Neural progenitor cell (in vitro differentiated cells): ENCODE data around the gene NTN5. TPM values are rescaled to one million over a fixed set of nuclear protein-coding genes. Genes with fewer than 3 reads are reported as not detected.

ENCODE experiments used
- DNase-seq: peaks from one replicate; pipeline ENCODE4 v3.0.0-alpha.2; 2016; ENCODE audit warnings: low spot score
- H2AFZ ChIP-seq: fragments of 200-600 bp; sonication (generic); replicated peaks from 2 replicates; pipeline ENCODE4 v1.6.1; 2016; ENCODE audit warnings: antibody characterized with exemption
- H3F3A ChIP-seq: fragments of 200-600 bp; sonication (generic); 2 replicates; pipeline ENCODE4 v1.6.1; 2016; ENCODE audit warnings: antibody characterized with exemption, low read depth
- H3K27ac ChIP-seq: fragments of 200-600 bp; sonication (generic); 2 replicates; pipeline ENCODE4 v1.5.1; 2016; ENCODE audit warnings: mild to moderate bottlenecking
- H3K27me3 ChIP-seq: fragments of 200-600 bp; sonication (generic); 2 replicates; pipeline ENCODE4 v1.6.1; 2016; ENCODE audit warnings: mild to moderate bottlenecking, moderate library complexity
- H3K36me3 ChIP-seq: fragments of 200-600 bp; sonication (generic); 2 replicates; pipeline ENCODE4 v1.5.1; 2016
- H3K4me1 ChIP-seq: fragments of 200-600 bp; sonication (generic); 2 replicates; pipeline ENCODE4 v1.6.1; 2016; ENCODE audit warnings: mixed run types
- H3K4me2 ChIP-seq: fragments of 200-600 bp; sonication (generic); 2 replicates; pipeline ENCODE4 v1.6.1; 2016
- H3K4me3 ChIP-seq: fragments of 200-600 bp; sonication (generic); 2 replicates; pipeline ENCODE4 v1.5.1; 2016
- H3K79me2 ChIP-seq: fragments of 200-600 bp; sonication (generic); 2 replicates; pipeline ENCODE4 v1.6.1; 2016; ENCODE audit warnings: low read depth
- H3K9ac ChIP-seq: fragments of 200-600 bp; sonication (generic); 2 replicates; pipeline ENCODE4 v1.6.1; 2016
- H3K9me3 ChIP-seq: fragments of 200-600 bp; sonication (generic); 2 replicates; pipeline ENCODE4 v1.5.1; 2016; ENCODE audit warnings: low read depth
- H4K20me1 ChIP-seq: fragments of 200-600 bp; sonication (generic); 2 replicates; pipeline ENCODE4 v1.6.1; 2016; ENCODE audit warnings: low read depth
- H3K27ac Mint-ChIP-seq: 3 replicates; pipeline ENCODE4 v1.8.0; 2021; ENCODE audit warnings: mixed read lengths
- H3K27me3 Mint-ChIP-seq: 2 replicates; pipeline ENCODE4 v1.8.0; 2022; ENCODE audit warnings: low read depth, mild to moderate bottlenecking, inconsistent platforms, moderate library complexity, mixed read lengths; ENCODE audit not compliant: insufficient read depth
- H3K36me3 Mint-ChIP-seq: 3 replicates; pipeline ENCODE4 v1.8.0; 2021; ENCODE audit warnings: mixed read lengths
- H3K4me1 Mint-ChIP-seq: 3 replicates; pipeline ENCODE4 v1.8.0; 2021; ENCODE audit warnings: mixed read lengths
- H3K4me3 Mint-ChIP-seq: 3 replicates; pipeline ENCODE4 v1.8.0; 2021; ENCODE audit warnings: mild to moderate bottlenecking, moderate library complexity, mixed read lengths
- H3K9me3 Mint-ChIP-seq: 3 replicates; pipeline ENCODE4 v1.8.0; 2020; ENCODE audit warnings: mixed read lengths
- EZH2 ChIP-seq: fragments of 200-600 bp; sonication (generic); IDR thresholded peaks from 2 replicates; pipeline ENCODE4 v1.6.1; 2017; ENCODE audit warnings: antibody characterized with exemption, mild to moderate bottlenecking, moderate library complexity
- EZH2phosphoT487 ChIP-seq: fragments of 200-600 bp; sonication (generic); IDR thresholded peaks from 2 replicates; pipeline ENCODE4 v1.6.1; 2017; ENCODE audit warnings: antibody characterized with exemption
- total RNA-seq: library from RNA; depleted of rRNA; stranded (reverse); fragments of >200 nt; gene quantifications from 2 replicates; pipeline ENCODE4 v1.2.3, GENCODE V29; 2015; ENCODE audit warnings: low replicate concordance
- TF ChIP-seq, protein P1 (sequence below): fragments of 200-600 bp; sonication (generic); IDR thresholded peaks from 2 replicates; pipeline ENCODE4 v1.5.1; 2017; ENCODE audit warnings: antibody characterized with exemption, mild to moderate bottlenecking

Gene NTN5
- total RNA-seq, 1 donor from 2014 or later: not detected

- peak overlapping the region; percentile 71 for H3K4me3 ChIP-seq
- Mint-ChIP-seq H3K9me3 (no peaks in the 10 kb centered on the region), H3K27ac (peak overlapping the region; percentile 21), H3K4me3 (peak overlapping the region; percentile 91), H3K27me3 (peaks cover 7% of the 10 kb centered on the region), H3K36me3 (peaks cover 4% of the 10 kb centered on the region), H3K4me1 (peaks cover 27% of the 10 kb centered on the region)
- no peaks in the 10 kb centered on the region for H4K20me1 ChIP-seq
- H3K27ac ChIP-seq: no peak overlapping the region
- H3K79me2 ChIP-seq: peaks cover 15% of the 10 kb centered on the region
- H3K27me3 ChIP-seq: no peaks in the 10 kb centered on the region
- H3K9ac ChIP-seq: no peak overlapping the region
- peaks cover 5% of the 10 kb centered on the region for H3K4me1 ChIP-seq
- H3F3A ChIP-seq: peaks cover 26% of the 10 kb centered on the region
- DNase-seq: no peak
- H3K36me3 ChIP-seq: no peaks in the 10 kb centered on the region
- H2AFZ ChIP-seq: no peak overlapping the region
- no peaks in the 10 kb centered on the region for H3K9me3 ChIP-seq
- TF ChIP-seq EZH2phosphoT487 (no peak), EZH2 (no peak)
- TF ChIP-seq, protein P1, sequence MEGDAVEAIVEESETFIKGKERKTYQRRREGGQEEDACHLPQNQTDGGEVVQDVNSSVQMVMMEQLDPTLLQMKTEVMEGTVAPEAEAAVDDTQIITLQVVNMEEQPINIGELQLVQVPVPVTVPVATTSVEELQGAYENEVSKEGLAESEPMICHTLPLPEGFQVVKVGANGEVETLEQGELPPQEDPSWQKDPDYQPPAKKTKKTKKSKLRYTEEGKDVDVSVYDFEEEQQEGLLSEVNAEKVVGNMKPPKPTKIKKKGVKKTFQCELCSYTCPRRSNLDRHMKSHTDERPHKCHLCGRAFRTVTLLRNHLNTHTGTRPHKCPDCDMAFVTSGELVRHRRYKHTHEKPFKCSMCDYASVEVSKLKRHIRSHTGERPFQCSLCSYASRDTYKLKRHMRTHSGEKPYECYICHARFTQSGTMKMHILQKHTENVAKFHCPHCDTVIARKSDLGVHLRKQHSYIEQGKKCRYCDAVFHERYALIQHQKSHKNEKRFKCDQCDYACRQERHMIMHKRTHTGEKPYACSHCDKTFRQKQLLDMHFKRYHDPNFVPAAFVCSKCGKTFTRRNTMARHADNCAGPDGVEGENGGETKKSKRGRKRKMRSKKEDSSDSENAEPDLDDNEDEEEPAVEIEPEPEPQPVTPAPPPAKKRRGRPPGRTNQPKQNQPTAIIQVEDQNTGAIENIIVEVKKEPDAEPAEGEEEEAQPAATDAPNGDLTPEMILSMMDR: no peak
- H3K4me2 ChIP-seq: peak overlapping the region; percentile 95
Observed at GRCh38 chr19:48644355-48644754, 28.5 kb downstream of the NTN5 start.

DNA sequence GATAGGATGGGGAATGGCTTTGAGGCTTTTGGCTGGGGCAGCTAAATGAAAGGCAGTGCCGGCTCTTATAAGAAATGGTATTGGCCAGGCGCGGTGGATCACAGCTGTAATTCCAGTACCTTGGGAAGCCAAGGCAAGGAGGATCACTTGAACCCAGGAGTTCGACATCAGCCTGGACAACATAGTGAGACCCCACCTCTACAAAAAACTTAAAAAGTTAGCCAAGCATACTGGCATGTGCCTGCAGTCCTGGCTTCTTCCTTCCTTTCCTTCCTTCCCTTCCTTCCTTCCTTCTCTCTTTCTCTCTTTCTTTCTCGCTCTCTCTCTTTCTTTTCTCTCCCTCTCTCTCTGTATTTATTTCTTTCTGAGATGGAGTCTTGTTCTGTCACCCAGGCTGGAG is 30.0 kb downstream of the NTN5 start:
- no peak for DNase-seq
- TF ChIP-seq, protein P1: no peak
- no peak for TF ChIP-seq EZH2phosphoT487
- no peak for TF ChIP-seq EZH2
- Mint-ChIP-seq H3K36me3 (peaks cover 10% of the 10 kb centered on the region), H3K4me1 (peaks cover 40% of the 10 kb centered on the region), H3K27me3 (peaks cover 7% of the 10 kb centered on the region), H3K27ac (no peak overlapping the region), H3K9me3 (no peaks in the 10 kb centered on the region), H3K4me3 (peak overlapping the region; percentile 4)
- Histone ChIP-seq H3K4me2 (no peak overlapping the region), H3K27ac (no peak overlapping the region), H3K4me1 (peaks cover 10% of the 10 kb centered on the region), H3F3A (peaks cover 38% of the 10 kb centered on the region), H3K9ac (no peak overlapping the region), H3K4me3 (no peak overlapping the region), H3K36me3 (no peaks in the 10 kb centered on the region), H3K27me3 (no peaks in the 10 kb centered on the region), H3K79me2 (peaks cover 15% of the 10 kb centered on the region), H2AFZ (no peak overlapping the region), H4K20me1 (no peaks in the 10 kb centered on the region), H3K9me3 (no peaks in the 10 kb centered on the region)

DNA sequence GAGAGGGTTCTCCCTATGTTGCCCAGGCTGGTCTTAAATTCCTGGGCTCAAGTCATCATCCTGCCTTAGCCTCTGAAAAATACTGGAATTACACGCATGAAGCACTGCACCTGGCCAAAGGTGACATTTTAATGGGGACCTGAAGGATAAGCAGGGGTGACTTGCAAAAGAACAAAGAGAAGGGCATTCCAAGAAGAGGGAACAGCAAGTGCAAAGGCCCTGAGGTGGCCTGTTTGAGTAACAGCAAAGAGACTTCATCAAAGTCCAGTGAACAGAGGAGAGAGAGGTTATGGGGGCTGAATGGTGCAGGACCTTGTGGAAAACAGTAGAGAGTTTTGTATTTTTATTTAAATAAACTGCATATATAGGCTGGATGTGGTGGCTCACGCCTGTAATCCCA is 31.0 kb downstream of the NTN5 start:
- no peak overlapping the region for H3K27ac Mint-ChIP-seq
- no peaks in the 10 kb centered on the region for H3K9me3 Mint-ChIP-seq

More for the DNA sequence above, 31.0 kb downstream of the NTN5 start:
- Mint-ChIP-seq H3K4me3 (no peak overlapping the region), H3K36me3 (peaks cover 10% of the 10 kb centered on the region), H3K27me3 (peaks cover 11% of the 10 kb centered on the region), H3K4me1 (peaks cover 39% of the 10 kb centered on the region)
- Histone ChIP-seq H4K20me1 (no peaks in the 10 kb centered on the region), H3F3A (peaks cover 46% of the 10 kb centered on the region), H3K36me3 (no peaks in the 10 kb centered on the region), H3K27ac (no peak overlapping the region), H3K9me3 (no peaks in the 10 kb centered on the region), H3K4me2 (no peak overlapping the region), H3K4me3 (no peak overlapping the region), H3K4me1 (peaks cover 10% of the 10 kb centered on the region), H3K27me3 (no peaks in the 10 kb centered on the region), H3K9ac (no peak overlapping the region), H3K79me2 (peaks cover 15% of the 10 kb centered on the region), H2AFZ (no peak overlapping the region)
- TF ChIP-seq, protein P1: no peak
- no peak for TF ChIP-seq EZH2
- TF ChIP-seq EZH2phosphoT487: no peak
- DNase-seq: no peak
